HTERT RPE-1 (cell line): ENCODE results near the gene GNAZ.
"Not testable (repeated sequence)": the region's sequence is repeated elsewhere in the genome, so short reads cannot be mapped to it uniquely, and the experiment has no call there.

Source experiments
- in situ Hi-C: fragments of 300-500 bp; cut with MboI; formaldehyde crosslinking; loops from 4 replicates; pipeline ENCODE4 v1.14.3; 2020; ENCODE audit warnings: low sequenced_read_pairs

The GNAZ gene

GRCh38 chr22:23042179-23042578 is 28.1 kb upstream of the GNAZ start:
- in situ Hi-C loops = no loop called here

GRCh38 chr22:23044570-23044969 is 25.7 kb upstream of the GNAZ start:
- in situ Hi-C loops = no loop called here

GRCh38 chr22:23045461-23045860 is 24.9 kb upstream of the GNAZ start:
- in situ Hi-C loops = no loop called here

- in situ Hi-C loops = no loop called here
Observed at GRCh38 chr22:23047265-23047664, 23.1 kb upstream of the GNAZ start.

- in situ Hi-C loops = no loop called here
Observed at GRCh38 chr22:23047742-23048141, 22.6 kb upstream of the GNAZ start.

- in situ Hi-C loops = not testable (repeated sequence)
Observed at GRCh38 chr22:23050546-23050945, 19.8 kb upstream of the GNAZ start.

GRCh38 chr22:23053051-23053707 is 17.1 kb upstream of the GNAZ start:
- in situ Hi-C loops = no loop called here

GRCh38 chr22:23053912-23054530 is 16.3 kb upstream of the GNAZ start:
- in situ Hi-C loops = no loop called here

GRCh38 chr22:23054531-23055257 is 15.6 kb upstream of the GNAZ start:
- in situ Hi-C loops = no loop called here

- in situ Hi-C loops = no loop called here
Observed at GRCh38 chr22:23055449-23056179, 14.7 kb upstream of the GNAZ start.

- in situ Hi-C loops = no loop called here
Observed at GRCh38 chr22:23057331-23057730, 13.0 kb upstream of the GNAZ start.

- in situ Hi-C loops = no loop called here
Observed at GRCh38 chr22:23058063-23058462, 12.3 kb upstream of the GNAZ start.

- in situ Hi-C loops = no loop called here
Observed at GRCh38 chr22:23058481-23059283, 11.6 kb upstream of the GNAZ start.

GRCh38 chr22:23059284-23059948 is 10.9 kb upstream of the GNAZ start:
- in situ Hi-C loops = no loop called here

GRCh38 chr22:23060612-23061400 is 9.5 kb upstream of the GNAZ start:
- in situ Hi-C loops = no loop called here

- in situ Hi-C loops = no loop called here
Observed at GRCh38 chr22:23061471-23062280, 8.6 kb upstream of the GNAZ start.

- in situ Hi-C loops = no loop called here
Observed at GRCh38 chr22:23062616-23063538, 7.4 kb upstream of the GNAZ start.
